Lower leg skin (tissue), 4 donors: ENCODE measurements around the gene KRTAP1-5. TPM values are rescaled to one million over a fixed set of nuclear protein-coding genes. Genes with fewer than 3 reads are reported as not detected.
"Not testable (repeated sequence)": the region's sequence is repeated elsewhere in the genome, so short reads cannot be mapped to it uniquely, and the experiment has no call there.

Experiments used
- DNase-seq, 2 donors: peaks; one replicate each; pipeline ENCODE4 v3.0.0-alpha.2; 2019; ENCODE audit warnings: low spot score in 2 of 2
- H3K4me3 ChIP-seq: fragments of 200-600 bp; sonication (generic); 2 replicates; pipeline ENCODE4 v1.5.1; 2017; ENCODE audit warnings: mild to moderate bottlenecking, low read depth; ENCODE audit not compliant: poor library complexity, severe bottlenecking
- CTCF ChIP-seq, 3 donors: fragments of 450-650 bp; IDR thresholded peaks; one replicate each; pipeline ENCODE4 v1.5.1; 2016; ENCODE audit warnings: antibody characterized with exemption in 3 of 3, mild to moderate bottlenecking in 3 of 3, moderate library complexity in 2 of 3
- POLR2A ChIP-seq, 2 donors: fragments of 450-650 bp; IDR thresholded peaks; one replicate each; pipeline ENCODE4 v1.6.1; 2016 to 2017; ENCODE audit warnings: antibody characterized with exemption in 2 of 2, mild to moderate bottlenecking in 1 of 2, moderate library complexity in 1 of 2
- WGBS, 2 donors: methylation state at CpG; one replicate each; pipeline ENCODE4 v1.1.5; 2018; 5-methylcytosine and 5-hydroxymethylcytosine counted together
- intact Hi-C: fragments of 100-400 bp; cut with DNase I; formaldehyde crosslinking; loops from one replicate; pipeline ENCODE4 v1.15.0; 2023; ENCODE audit warnings: low total_unique reads
- total RNA-seq, 4 donors: library from RNA; depleted of rRNA; stranded (reverse); fragments of >200 nt; gene quantifications; one replicate each; pipeline ENCODE4 v1.1.0, GENCODE V29; 2016

Gene KRTAP1-5
- total RNA-seq, 4 donors from 2014 or later = 0.22 to 168 (median 10.9) TPM; not detected in 1

GRCh38 chr17:41037853-41038350, 10.9 kb upstream of the KRTAP1-5 start:
- TF ChIP-seq CTCF (IDR thresholded peaks at IDR 0.05) (no peak), POLR2A (IDR thresholded peaks at IDR 0.05) (no peak)
- intact Hi-C loops = no loop called here
- no peak for DNase-seq
- WGBS, 2 donors = 79 to 88% methylated on average over 2 of the region's 2 CpGs
- no peak overlapping the region for H3K4me3 ChIP-seq

- WGBS, 2 donors = 77 to 78% methylated on average over 7 to 8 of the region's 10 CpGs
- intact Hi-C loops, DNase-seq, H3K4me3 ChIP-seq: not testable (repeated sequence)
Observed at GRCh38 chr17:41034346-41034935, 7.4 kb upstream of the KRTAP1-5 start, which contains the start of gene KRTAP1-3. Gene KRTAP1-3 (minus strand): TSS chr17:41034874. CDS start chr17:41034821, 53 bp downstream.

- no peak for TF ChIP-seq POLR2A (IDR thresholded peaks at IDR 0.05)
- TF ChIP-seq CTCF (IDR thresholded peaks at IDR 0.05) = no peak
- intact Hi-C loops = no loop called here
- no peak within 1 kb of the TSS for H3K4me3 ChIP-seq
- DNase-seq = no peak
- WGBS, 2 donors = 77 to 89% methylated on average over 10 to 12 of the region's 12 CpGs
Observed at GRCh38 chr17:41029633-41030245, 2.7 kb upstream of the KRTAP1-5 start, which contains the start of gene KRTAP1-4. Gene KRTAP1-4 (minus strand): TSS chr17:41030195. CDS start chr17:41030078, 117 bp downstream.

- H3K4me3 ChIP-seq = no peak overlapping the region
- no peak for DNase-seq
- 65 to 70% methylated on average over 3 of the region's 3 CpGs for WGBS, 2 donors
- intact Hi-C loops = no loop called here
- no peak for TF ChIP-seq POLR2A (IDR thresholded peaks at IDR 0.05)
- TF ChIP-seq CTCF (IDR thresholded peaks at IDR 0.05) = no peak
Observed at GRCh38 chr17:41024697-41025096, 2.3 kb downstream of the KRTAP1-5 start.

- no peak overlapping the region for H3K4me3 ChIP-seq
- intact Hi-C loops = no loop called here
- no peak for TF ChIP-seq CTCF (IDR thresholded peaks at IDR 0.05)
- no peak for TF ChIP-seq POLR2A (IDR thresholded peaks at IDR 0.05)
- no peak for DNase-seq
Observed at GRCh38 chr17:41020336-41020735, 6.7 kb downstream of the KRTAP1-5 start.

- WGBS, 2 donors = 91 to 98% methylated on average over 3 of the region's 3 CpGs
- TF ChIP-seq CTCF (IDR thresholded peaks at IDR 0.05) = no peak
- TF ChIP-seq POLR2A (IDR thresholded peaks at IDR 0.05) = no peak
- intact Hi-C loops = no loop called here
- H3K4me3 ChIP-seq = no peak overlapping the region
- no peak for DNase-seq
Observed at GRCh38 chr17:41019415-41019814, 7.6 kb downstream of the KRTAP1-5 start.
